Dendritic cell treated with granulocyte-macrophage colony-stimulating factor and Interleukin-4, amounts not matched to agents 40 ng/mL and 50 ng/mL, for 4 days (primary cell): Measurements from ENCODE around the gene TCF7.
A peak's percentile ranks its signal among the peaks of the same experiment; 100 is the strongest.

Experiments
- H3K27ac Mint-ChIP-seq: one replicate; pipeline ENCODE4 v1.8.0; 2022; ENCODE audit warnings: mild to moderate bottlenecking, mixed read lengths
- H3K27me3 Mint-ChIP-seq: one replicate; pipeline ENCODE4 v1.8.0; 2022; ENCODE audit warnings: mild to moderate bottlenecking, mixed read lengths
- H3K36me3 Mint-ChIP-seq: one replicate; pipeline ENCODE4 v1.8.0; 2022; ENCODE audit warnings: low read depth, mixed read lengths
- H3K4me1 Mint-ChIP-seq: one replicate; pipeline ENCODE4 v1.8.0; 2022; ENCODE audit warnings: low read depth, mixed read lengths
- H3K4me3 Mint-ChIP-seq: one replicate; pipeline ENCODE4 v1.8.0; 2022; ENCODE audit warnings: mild to moderate bottlenecking, moderate library complexity, mixed read lengths
- H3K9me3 Mint-ChIP-seq: one replicate; pipeline ENCODE4 v1.8.0; 2022; ENCODE audit warnings: mixed read lengths
- intact Hi-C: fragments of 100-400 bp; cut with micrococcal nuclease; formaldehyde crosslinking; loops from one replicate; pipeline ENCODE4 v1.15.0; 2022

TCF7 gene

DNA sequence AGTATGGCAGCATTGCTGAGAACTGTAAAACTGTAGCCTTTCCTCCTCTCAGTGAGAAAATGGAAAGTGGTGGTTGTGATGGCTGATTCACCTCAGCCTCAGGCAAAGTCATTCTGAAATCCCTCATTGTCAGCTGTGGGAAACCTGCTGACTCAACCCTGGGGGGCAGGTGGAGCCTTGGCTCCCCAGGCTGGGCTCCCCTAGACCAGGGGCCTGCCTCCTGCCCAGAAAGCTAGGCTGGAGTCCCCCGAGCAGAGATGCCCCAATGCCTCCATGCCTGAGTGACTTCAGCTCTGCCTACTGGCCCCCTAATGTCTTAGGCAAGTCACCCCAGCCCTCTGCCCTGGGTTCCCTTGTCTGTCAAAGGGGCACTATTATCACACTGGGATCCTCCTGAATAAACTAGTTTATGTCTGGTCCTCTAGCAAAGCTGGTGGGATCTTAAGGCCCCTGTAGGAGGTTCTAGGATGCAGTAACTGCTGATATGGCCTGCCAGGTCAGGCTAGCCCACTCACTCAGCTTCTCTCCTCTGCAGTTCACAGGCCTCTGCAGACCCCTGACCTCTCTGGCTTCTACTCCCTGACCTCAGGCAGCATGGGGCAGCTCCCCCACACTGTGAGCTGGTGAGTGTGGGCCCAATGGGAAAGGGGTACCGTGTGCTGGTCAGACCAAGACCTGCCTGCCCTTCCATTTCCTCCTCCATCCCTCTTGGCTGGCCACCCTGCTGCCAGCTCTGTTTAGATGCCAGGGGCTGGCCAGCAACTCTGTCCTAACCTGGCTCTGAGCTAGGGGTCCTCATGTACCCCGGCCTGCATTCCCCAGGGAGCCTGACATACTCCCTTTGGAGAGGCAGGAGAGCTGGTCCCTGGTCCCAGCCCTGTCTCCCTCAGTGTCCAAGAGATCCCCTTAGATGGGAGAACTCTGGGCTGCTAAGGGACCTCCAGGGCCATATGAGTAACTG lies 24.2 kb downstream of the TCF7 start:
- peaks cover 63% of the 10 kb centered on the region for H3K36me3 Mint-ChIP-seq
- H3K9me3 Mint-ChIP-seq: no peaks in the 10 kb centered on the region
- H3K27ac Mint-ChIP-seq: no peak overlapping the region
- no peaks in the 10 kb centered on the region for H3K27me3 Mint-ChIP-seq
- H3K4me3 Mint-ChIP-seq: no peak overlapping the region
- intact Hi-C loops: no loop called here
- H3K4me1 Mint-ChIP-seq: peaks cover 9% of the 10 kb centered on the region

DNA sequence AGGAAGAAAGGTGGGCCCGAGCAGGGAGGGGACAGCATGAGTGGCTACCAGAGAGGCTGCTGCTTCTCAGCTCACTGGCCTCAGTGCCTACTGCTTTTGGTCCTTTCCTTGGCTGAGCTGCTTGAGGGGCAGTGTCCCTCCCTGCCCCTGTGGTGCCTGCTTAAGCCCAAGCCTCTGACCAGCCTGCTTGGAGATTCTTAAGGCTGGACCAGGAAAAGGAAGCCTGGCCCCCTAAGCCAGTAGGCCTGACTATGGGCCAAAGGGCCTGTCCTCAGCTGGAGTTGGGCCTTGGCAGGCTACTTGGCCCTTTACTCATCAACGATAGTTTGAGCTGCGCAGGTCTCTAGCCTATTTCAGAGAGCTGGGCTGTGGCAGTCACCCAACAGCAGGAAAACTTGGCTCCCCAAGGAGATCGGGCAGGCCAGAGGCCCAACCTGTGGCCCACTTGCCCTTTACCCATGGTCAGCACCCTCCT lies 24.9 kb downstream of the TCF7 start:
- Mint-ChIP-seq H3K27ac (no peak overlapping the region), H3K27me3 (no peaks in the 10 kb centered on the region), H3K36me3 (peaks cover 67% of the 10 kb centered on the region), H3K4me3 (no peak overlapping the region), H3K4me1 (peaks cover 9% of the 10 kb centered on the region), H3K9me3 (no peaks in the 10 kb centered on the region)
- intact Hi-C loops: no loop called here

DNA sequence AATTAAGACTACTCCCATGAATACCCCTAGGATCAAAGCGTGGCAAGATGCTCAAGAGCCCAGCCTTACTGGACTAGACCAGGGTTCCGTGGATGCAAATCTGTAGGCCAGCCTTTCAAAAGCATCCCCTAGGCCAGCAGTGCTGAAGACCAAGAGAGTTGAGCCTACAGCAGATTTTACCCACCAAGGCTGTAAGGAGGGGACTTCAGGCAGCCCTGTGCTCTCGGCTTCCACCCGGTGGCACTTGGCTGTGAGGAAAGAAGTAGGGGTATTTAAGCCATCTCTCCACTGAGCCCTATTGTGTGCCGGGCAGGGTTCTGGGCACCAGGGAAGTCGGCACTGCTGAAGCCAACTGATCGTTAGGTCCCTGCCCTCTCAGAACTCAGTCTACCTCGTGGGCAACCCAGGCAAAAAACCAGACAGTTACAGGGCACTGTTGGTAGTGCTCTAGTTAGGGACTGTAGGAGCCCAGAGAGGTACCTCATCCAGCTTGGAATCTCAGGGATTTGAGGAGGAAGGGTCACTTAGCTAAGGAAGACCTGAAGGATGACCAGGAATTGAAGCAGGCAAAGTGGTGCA lies 25.5 kb downstream of the TCF7 start:
- no peak overlapping the region for H3K4me3 Mint-ChIP-seq
- H3K4me1 Mint-ChIP-seq: peaks cover 9% of the 10 kb centered on the region
- intact Hi-C loops: loop anchor here (1.0 kb wide), 2 partner anchors 38 to 101 kb away; no protein-coding TSS in a partner anchor
- H3K27me3 Mint-ChIP-seq: no peaks in the 10 kb centered on the region
- no peaks in the 10 kb centered on the region for H3K9me3 Mint-ChIP-seq
- peaks cover 67% of the 10 kb centered on the region for H3K36me3 Mint-ChIP-seq
- H3K27ac Mint-ChIP-seq: no peak overlapping the region

DNA sequence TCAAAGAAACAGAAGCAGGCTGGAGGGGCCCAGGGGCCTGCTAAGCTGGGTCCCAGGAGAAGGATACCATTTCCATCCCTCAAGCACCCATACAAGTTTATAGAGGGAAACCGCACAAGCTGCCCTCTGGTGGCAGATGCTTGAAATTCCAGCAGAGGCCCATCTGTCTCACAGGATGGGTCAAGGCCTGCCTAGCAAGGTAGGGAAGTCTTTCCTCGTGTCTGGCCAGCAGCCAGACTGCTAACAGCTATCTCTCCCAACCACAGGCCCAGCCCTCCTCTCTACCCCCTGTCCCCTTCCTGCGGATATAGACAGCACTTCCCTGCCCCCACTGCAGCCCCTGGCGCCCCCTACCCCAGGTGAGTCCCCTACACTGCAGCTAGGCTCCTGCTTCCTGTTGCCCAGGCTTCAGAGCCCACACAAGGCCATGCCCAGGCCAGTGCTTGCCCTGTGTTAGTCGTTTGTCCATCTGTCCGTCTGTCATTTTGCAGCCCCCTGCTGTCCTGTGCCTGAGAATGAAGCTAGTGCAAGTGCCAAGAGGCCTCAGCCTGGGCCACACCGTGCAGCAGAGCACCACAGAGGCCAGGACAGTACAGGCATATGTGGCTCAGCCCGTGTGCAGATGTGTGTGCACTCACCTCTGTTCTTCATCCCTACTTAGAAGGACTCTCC lies 26.2 kb downstream of the TCF7 start:
- intact Hi-C loops: loop anchor here (1.0 kb wide), 2 partner anchors 38 to 101 kb away; no protein-coding TSS in a partner anchor
- Mint-ChIP-seq H3K9me3 (no peaks in the 10 kb centered on the region), H3K27ac (no peak overlapping the region), H3K4me1 (peaks cover 9% of the 10 kb centered on the region), H3K27me3 (no peaks in the 10 kb centered on the region), H3K36me3 (peaks cover 67% of the 10 kb centered on the region), H3K4me3 (no peak overlapping the region)

DNA sequence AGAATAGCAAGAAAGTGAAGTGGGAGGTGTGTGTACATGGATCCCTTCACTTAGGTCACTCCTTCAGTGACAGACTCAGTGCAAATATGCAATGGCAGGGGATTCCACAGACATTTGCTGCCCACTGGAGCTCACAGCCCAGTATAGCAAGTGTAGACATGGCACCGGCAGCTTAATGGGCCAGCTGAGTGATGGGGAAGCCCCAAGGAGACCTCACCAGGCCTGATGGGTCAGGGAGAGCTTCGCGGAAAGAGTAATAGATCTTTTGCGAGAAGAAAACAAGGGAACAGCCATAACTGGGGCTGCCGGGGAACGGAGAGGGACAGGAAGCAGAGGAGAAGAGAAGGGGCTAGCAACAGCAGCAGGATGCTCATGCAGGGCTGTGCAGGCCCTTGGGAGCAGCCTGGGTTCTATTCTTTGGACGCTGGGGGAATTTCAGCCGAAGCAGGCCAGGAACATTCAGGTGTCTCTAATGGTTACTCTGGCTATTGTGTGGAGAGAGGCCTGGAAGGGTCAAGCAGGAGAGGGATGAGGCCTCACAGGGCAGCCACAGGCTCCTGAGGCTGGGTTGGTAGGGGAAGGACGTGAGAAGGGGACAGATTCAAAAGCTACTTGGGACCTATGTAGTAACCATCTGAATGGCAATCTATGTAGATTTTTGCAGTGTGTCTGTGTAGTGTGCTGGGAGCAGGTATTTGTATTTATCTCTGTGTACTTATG lies 27.0 kb downstream of the TCF7 start:
- no peaks in the 10 kb centered on the region for H3K9me3 Mint-ChIP-seq
- H3K36me3 Mint-ChIP-seq: peaks cover 67% of the 10 kb centered on the region
- intact Hi-C loops: no loop called here
- no peak overlapping the region for H3K4me3 Mint-ChIP-seq
- no peak overlapping the region for H3K27ac Mint-ChIP-seq
- H3K27me3 Mint-ChIP-seq: no peaks in the 10 kb centered on the region
- H3K4me1 Mint-ChIP-seq: peaks cover 15% of the 10 kb centered on the region

DNA sequence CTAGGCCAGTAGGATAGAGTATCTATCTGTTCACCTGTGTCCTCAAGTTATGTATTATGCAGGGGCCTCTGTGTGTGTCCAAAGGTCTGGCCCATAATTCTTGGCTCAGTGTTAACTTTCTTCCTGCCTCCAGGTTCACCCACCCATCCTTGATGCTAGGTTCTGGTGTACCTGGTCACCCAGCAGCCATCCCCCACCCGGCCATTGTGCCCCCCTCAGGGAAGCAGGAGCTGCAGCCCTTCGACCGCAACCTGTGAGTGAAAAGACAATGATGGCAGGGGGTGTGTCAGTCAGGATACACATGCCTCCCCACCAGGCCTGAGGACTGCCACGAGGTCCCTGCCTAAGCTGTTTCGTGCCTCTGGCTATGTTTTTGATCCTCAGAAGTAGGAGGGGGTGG lies 27.6 kb downstream of the TCF7 start:
- Mint-ChIP-seq H3K27me3 (no peaks in the 10 kb centered on the region), H3K36me3 (peaks cover 64% of the 10 kb centered on the region), H3K9me3 (no peaks in the 10 kb centered on the region), H3K4me3 (no peak overlapping the region), H3K4me1 (peaks cover 15% of the 10 kb centered on the region), H3K27ac (no peak overlapping the region)
- intact Hi-C loops: no loop called here

DNA sequence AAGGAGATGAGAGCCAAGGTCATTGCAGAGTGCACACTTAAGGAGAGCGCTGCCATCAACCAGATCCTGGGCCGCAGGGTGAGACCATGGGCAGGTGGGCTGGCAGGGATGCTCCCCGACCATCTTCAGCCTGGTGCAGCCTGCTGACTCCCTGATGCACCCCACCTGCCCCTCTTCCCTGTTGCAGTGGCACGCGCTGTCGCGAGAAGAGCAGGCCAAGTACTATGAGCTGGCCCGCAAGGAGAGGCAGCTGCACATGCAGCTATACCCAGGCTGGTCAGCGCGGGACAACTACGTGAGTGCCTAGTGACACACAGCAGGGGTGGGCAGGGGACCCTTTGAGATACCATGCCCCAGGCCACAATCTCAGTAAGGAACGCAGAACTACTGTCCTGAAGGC lies 28.3 kb downstream of the TCF7 start:
- Mint-ChIP-seq H3K9me3 (no peaks in the 10 kb centered on the region), H3K27ac (no peak overlapping the region), H3K27me3 (no peaks in the 10 kb centered on the region), H3K36me3 (peaks cover 70% of the 10 kb centered on the region), H3K4me3 (no peak overlapping the region), H3K4me1 (peaks cover 9% of the 10 kb centered on the region)
- intact Hi-C loops: no loop called here

DNA sequence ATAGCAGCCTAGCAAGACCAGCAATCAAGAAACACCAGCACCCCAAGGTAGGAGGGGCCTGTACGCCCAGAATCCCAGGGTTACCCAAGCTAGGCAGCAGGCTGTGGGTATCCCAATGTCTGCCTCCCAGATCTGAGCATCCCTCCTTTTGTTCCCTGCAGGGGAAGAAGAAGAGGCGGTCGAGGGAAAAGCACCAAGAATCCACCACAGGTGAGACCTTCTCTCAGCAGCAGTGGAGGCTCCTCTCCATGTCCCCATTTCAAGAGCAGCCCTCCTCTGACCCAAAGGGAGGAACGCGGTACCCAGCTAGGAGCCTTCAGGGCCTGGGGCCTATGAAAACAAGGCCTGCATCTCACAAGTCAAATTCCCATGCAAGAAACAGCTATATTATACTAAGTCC lies 28.9 kb downstream of the TCF7 start:
- intact Hi-C loops: no loop called here
- H3K9me3 Mint-ChIP-seq: no peaks in the 10 kb centered on the region
- peaks cover 76% of the 10 kb centered on the region for H3K36me3 Mint-ChIP-seq
- H3K27ac Mint-ChIP-seq: no peak overlapping the region
- no peaks in the 10 kb centered on the region for H3K27me3 Mint-ChIP-seq
- no peak overlapping the region for H3K4me3 Mint-ChIP-seq
- H3K4me1 Mint-ChIP-seq: peaks cover 6% of the 10 kb centered on the region

DNA sequence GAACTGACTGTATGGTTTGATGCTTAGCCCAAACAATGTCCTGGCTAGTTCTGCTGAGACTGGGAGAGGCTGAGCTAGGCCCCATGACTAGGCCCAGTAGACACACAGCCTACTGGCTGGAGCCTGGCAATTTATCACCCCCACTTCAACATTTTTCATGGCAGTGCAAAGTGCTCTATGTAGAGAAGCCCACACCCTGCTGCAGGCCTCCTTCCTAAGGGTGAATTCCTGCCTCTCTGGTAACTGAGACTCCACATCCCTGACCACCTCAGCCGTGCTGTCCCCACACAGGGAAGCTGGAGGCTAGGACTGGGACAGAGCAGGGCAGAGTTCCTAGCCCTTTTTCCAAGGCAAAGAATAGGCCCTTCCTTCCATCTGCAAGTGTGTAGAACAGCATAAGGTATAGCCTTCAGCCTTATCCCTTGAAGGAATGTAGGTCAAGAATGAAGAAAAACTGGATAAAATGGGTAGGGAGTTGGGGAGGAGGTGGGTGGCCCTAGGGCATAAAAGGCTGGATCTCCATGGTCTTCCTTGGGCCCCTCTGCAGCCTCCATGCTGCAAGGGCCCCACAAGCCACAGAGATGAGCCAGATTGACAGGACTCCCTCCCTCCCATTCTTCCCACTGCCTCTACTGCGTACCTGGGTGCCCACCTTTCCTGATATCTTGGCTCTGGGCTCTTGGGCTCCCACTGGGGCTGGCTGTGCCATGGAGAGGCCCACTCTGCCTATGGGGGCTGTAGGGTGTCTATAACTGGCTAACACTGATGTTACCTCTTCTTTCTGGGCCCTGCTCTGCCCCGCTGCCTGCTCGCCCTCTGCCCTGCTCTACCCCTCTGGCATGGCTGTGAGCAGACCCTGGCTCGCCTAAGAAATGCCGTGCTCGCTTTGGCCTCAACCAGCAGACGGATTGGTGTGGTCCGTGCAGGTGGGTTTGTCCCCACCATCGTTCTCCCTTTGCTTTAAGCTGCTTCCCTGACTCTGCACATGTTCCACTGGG lies 29.8 kb downstream of the TCF7 start:
- H3K27ac Mint-ChIP-seq: no peak overlapping the region
- no peak overlapping the region for H3K4me3 Mint-ChIP-seq
- peaks cover 6% of the 10 kb centered on the region for H3K4me1 Mint-ChIP-seq
- H3K36me3 Mint-ChIP-seq: peaks cover 82% of the 10 kb centered on the region
- intact Hi-C loops: no loop called here
- no peaks in the 10 kb centered on the region for H3K9me3 Mint-ChIP-seq
- no peaks in the 10 kb centered on the region for H3K27me3 Mint-ChIP-seq

DNA sequence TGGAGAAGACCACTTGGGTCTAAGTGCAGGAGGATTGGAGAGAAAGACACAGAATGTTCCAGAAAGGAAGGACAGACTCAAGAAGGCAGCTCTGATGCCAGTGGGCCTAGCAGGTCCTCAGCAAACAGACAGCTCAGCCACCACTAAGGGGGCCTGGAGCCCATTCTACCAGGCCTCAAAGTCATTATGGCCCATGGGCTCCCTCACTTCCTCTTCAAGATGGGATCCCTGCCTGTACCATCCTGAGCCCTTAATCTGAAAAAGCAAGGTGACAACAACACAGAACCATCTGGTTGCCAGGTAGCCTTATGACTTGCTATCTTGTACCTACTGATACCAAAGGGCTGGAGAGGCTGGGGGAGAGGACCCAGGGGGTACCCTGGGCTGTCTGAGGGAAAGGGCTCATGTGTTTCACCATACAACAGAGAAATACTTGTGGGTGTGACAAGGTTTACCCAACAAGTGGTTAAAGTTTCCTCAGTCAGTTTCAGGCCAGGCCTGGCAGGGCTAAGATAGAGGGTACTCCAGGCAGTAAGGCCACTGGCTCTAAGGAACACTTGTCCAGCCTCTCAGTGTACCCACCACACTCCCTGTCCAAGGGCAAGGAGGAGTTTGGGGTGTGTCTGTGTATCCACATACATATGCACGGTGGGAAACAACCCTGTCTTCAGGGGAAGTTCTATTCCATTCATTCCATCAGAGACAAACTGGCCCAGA lies 30.7 kb downstream of the TCF7 start:
- Mint-ChIP-seq H3K9me3 (no peaks in the 10 kb centered on the region), H3K4me3 (no peak overlapping the region), H3K27me3 (no peaks in the 10 kb centered on the region), H3K36me3 (peaks cover 83% of the 10 kb centered on the region), H3K4me1 (peaks cover 11% of the 10 kb centered on the region), H3K27ac (no peak overlapping the region)
- intact Hi-C loops: no loop called here

DNA sequence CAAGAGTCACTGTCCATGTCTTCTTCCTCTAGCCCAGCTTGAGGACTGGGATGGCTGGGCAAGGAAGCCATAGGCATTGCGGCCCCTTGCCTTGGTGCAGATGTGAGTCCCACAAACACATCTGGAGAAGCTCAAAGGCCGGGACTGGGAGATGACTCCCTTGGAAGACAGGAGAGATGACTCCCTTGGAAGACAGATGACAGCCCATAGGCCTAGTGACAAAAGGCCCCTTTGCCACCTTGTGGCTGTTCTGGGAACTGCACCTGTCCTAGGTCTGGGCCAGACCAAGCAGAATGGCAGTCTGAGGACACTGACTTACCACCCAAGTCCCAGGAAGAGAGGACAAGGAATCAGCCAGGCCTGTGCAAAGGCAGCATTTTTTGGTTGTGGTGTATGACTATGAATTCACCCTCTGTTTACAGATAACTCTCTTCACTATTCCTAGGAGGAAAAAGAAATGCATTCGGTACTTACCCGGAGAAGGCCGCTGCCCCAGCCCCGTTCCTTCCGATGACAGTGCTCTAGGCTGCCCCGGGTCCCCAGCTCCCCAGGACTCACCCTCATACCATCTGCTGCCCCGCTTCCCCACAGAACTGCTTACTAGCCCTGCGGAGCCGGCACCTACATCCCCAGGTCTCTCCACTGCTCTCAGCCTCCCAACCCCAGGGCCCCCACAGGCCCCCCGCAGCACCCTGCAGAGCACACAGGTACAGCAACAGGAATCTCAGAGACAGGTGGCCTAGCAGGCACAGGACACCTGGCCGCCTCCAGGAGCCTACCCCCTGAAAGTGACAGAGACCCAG lies 31.5 kb downstream of the TCF7 start:
- peaks cover 87% of the 10 kb centered on the region for H3K36me3 Mint-ChIP-seq
- no peak overlapping the region for H3K4me3 Mint-ChIP-seq
- H3K9me3 Mint-ChIP-seq: no peaks in the 10 kb centered on the region
- peaks cover 18% of the 10 kb centered on the region for H3K4me1 Mint-ChIP-seq
- H3K27me3 Mint-ChIP-seq: no peaks in the 10 kb centered on the region
- H3K27ac Mint-ChIP-seq: peak overlapping the region; percentile 30
- intact Hi-C loops: no loop called here
